ENCODE results near the gene LRP1. TPM values are rescaled to one million over a fixed set of nuclear protein-coding genes. Genes with fewer than 3 reads are reported as not detected.
A peak's percentile ranks its signal among the peaks of the same experiment; 100 is the strongest.

LRP1 gene
- total and polyA plus RNA-seq, 2 of the 13 experiments (the other 11 are each of a cell fraction or from before 2014, with no cell fraction given) = 14.7 to 30.8 TPM

- TF ChIP-seq FUBP1 (CRISPR knock-in tag; IDR thresholded peaks at IDR 0.05; ENCODE audit: borderline replicate concordance) (no peak), TBL1XR1 (IDR thresholded peaks at IDR 0.05; ENCODE audit: borderline replicate concordance, low read length, partially characterized antibody) (peak; percentile 28), ASH2L (IDR thresholded peaks at IDR 0.05; ENCODE audit: insufficient read length, low read depth, low read length) (peak; percentile 54), ZNF569 (CRISPR knock-in tag; IDR thresholded peaks at IDR 0.05; ENCODE audit: borderline replicate concordance) (no peak), ZMAT5 (CRISPR knock-in tag; IDR thresholded peaks at IDR 0.05; ENCODE audit: borderline replicate concordance, low read depth) (no peak), PRDM15 (CRISPR knock-in tag; IDR thresholded peaks at IDR 0.05) (0 out of 2 replicates have a peak, but pooled peaks have one; percentile 29), POGZ (CRISPR knock-in tag; IDR thresholded peaks at IDR 0.05) (no peak), FOSL1 (CRISPR knock-in tag; IDR thresholded peaks at IDR 0.05; ENCODE audit: borderline replicate concordance) (no peak), KMT2A (CRISPR knock-in tag; IDR thresholded peaks at IDR 0.05) (no peak), SALL1 (CRISPR knock-in tag; IDR thresholded peaks at IDR 0.05) (peak; percentile 80), PHB2 (IDR thresholded peaks at IDR 0.05; ENCODE audit: partially characterized antibody) (no peak), RELA (CRISPR knock-in tag; IDR thresholded peaks at IDR 0.05) (0 out of 2 replicates have a peak, but pooled peaks have one; percentile 12), GPN1 (CRISPR knock-in tag; IDR thresholded peaks at IDR 0.05; ENCODE audit: borderline replicate concordance) (no peak), ZBTB3 (CRISPR knock-in tag; IDR thresholded peaks at IDR 0.05; ENCODE audit: borderline replicate concordance, low read depth) (0 out of 2 replicates have a peak, but pooled peaks have one; percentile 20), ZFP90 (CRISPR knock-in tag; IDR thresholded peaks at IDR 0.05; ENCODE audit: borderline replicate concordance) (no peak), ZNF3 (CRISPR knock-in tag; IDR thresholded peaks at IDR 0.05) (0 out of 2 replicates have a peak, but pooled peaks have one; percentile 9), BHLHE40 (IDR thresholded peaks at IDR 0.05; ENCODE audit: low read length) (peak; percentile 72; the same call in 1 of the 2 replicates), ZNF224 (CRISPR knock-in tag; IDR thresholded peaks at IDR 0.05) (no peak), PHF21A (CRISPR knock-in tag; IDR thresholded peaks at IDR 0.05) (no peak; the same call in 1 of the 2 replicates), ZNF839 (CRISPR knock-in tag; IDR thresholded peaks at IDR 0.05; ENCODE audit: borderline replicate concordance) (no peak), TFDP1 (CRISPR knock-in tag; IDR thresholded peaks at IDR 0.05; ENCODE audit: borderline replicate concordance) (no peak), SRSF1 (optimal IDR thresholded peaks at IDR 0.05; ENCODE audit: low read depth, low read length) (no peak)
Measured at GRCh38 chr12:57127101-57127725, 1.1 kb upstream of the LRP1 start (continued).

All from HepG2 (cell line).